A549 (cell line): ENCODE data around the gene AADACL4.

ENCODE experiments used
- CTCF ChIP-seq: fragments of >200 bp; sonication (Bioruptor Twin); formaldehyde crosslinking; IDR thresholded peaks from 3 replicates; pipeline ENCODE4 v1.5.1; 2016
- E2F6 ChIP-seq: IDR thresholded peaks from 2 replicates; pipeline ENCODE4 v1.6.1; 2012; ENCODE audit warnings: low read depth, borderline replicate concordance
- EP300 ChIP-seq, 2 experiments: fragments of >200 bp; sonication (Bioruptor Twin); formaldehyde crosslinking; IDR thresholded peaks; 2 replicates in 1 of 2; 3 replicates in 1 of 2; pipeline ENCODE4 v1.6.1; 2016 to 2017
- REST ChIP-seq: fragments of 200-600 bp; sonication (generic); IDR thresholded peaks from 2 replicates; pipeline ENCODE4 v1.6.1; 2016; ENCODE audit warnings: antibody characterized with exemption, mild to moderate bottlenecking, moderate library complexity

- TF ChIP-seq EP300 (IDR thresholded peaks at IDR 0.05) (no peak), CTCF (no peak), REST (no peak), E2F6 (no peak)
Measured at GRCh38 chr1:12598974-12599373, 44.9 kb upstream of the AADACL4 start.
